ENCODE measurements around the gene ACTN1. TPM values are rescaled to one million over a fixed set of nuclear protein-coding genes. Genes with fewer than 3 reads are reported as not detected.

Gene ACTN1
- total and polyA plus RNA-seq, 2 of the 8 experiments (the other 6 are each of a cell fraction or from before 2014, with no cell fraction given) = 236 to 262 TPM

- no peak overlapping the region for H3K27ac ChIP-seq (ENCODE audit: low read depth, low read length)
- 91% methylated on average over 14 of the region's 14 CpGs; no CpG with 5 or more reads in 1 of the 2 experiments for WGBS, 2 experiments (ENCODE audit: extremely low coverage in 1 of 2, insufficient coverage in 1 of 2, insufficient read length in 1 of 2, insufficient replicate concordance in 2 of 2, low coverage in 1 of 2, low lambda C conversion rate in 2 of 2, missing lambda C conversion rate in 1 of 2)
These were observed 84.0 kb downstream of the ACTN1 start for GRCh38 chr14:68894802-68895703.

More at GRCh38 chr14:68894802-68895703, 84.0 kb downstream of the ACTN1 start:
- Histone ChIP-seq H3K56ac (replicated peaks; ENCODE audit: insufficient read length, low read depth, low read length) (no peak overlapping the region), H2BK20ac (ENCODE audit: low read length) (no peak overlapping the region), H4K5ac (ENCODE audit: insufficient read length, low read depth, low read length) (no peak overlapping the region), H3K79me1 (ENCODE audit: low read depth, low read length) (peaks cover 3% of the 10 kb centered on the region; the same call in 1 of the 2 replicates), H4K20me1 (replicated peaks in 1 of 2; ENCODE audit: control insufficient read depth in 1 of 2, insufficient read depth in 2 of 2, low read length in 2 of 2) (peaks cover 0 to 11% of the 10 kb centered on the region in 2 experiments), H3K9ac (replicated peaks in 1 of 4; ENCODE audit: extremely low read depth in 1 of 4, low read depth in 3 of 4, low read length in 3 of 4) (no peak overlapping the region), H3K4me1 (replicated peaks in 1 of 4; ENCODE audit: control insufficient read depth in 3 of 4, insufficient read depth in 4 of 4, low read length in 3 of 4) (no peaks in the 10 kb centered on the region), H3K4me3 (ENCODE audit: extremely low read depth in 1 of 4, insufficient read depth in 2 of 4, low read depth in 3 of 4, low read length in 4 of 4) (no peak overlapping the region), H4K91ac (replicated peaks; ENCODE audit: insufficient read length, low read length) (no peak overlapping the region), H2AFZ (ENCODE audit: low read length) (no peak overlapping the region), H3K27me3 (replicated peaks in 1 of 4; ENCODE audit: control insufficient read depth in 3 of 4, extremely low read depth in 1 of 4, insufficient read depth in 3 of 4, low read length in 3 of 4) (no peaks in the 10 kb centered on the region), H3K18ac (ENCODE audit: extremely low read depth, low read length) (no peak overlapping the region), H3K14ac (ENCODE audit: insufficient read length) (no peak overlapping the region), H3K79me2 (ENCODE audit: control insufficient read depth in 1 of 2, insufficient read depth in 2 of 2, low read length in 2 of 2) (no peaks in the 10 kb centered on the region), H4K8ac (ENCODE audit: extremely low read depth, insufficient read depth, low read length) (no peak overlapping the region), H2BK12ac (ENCODE audit: low read depth, low read length) (no peak overlapping the region), H3K23me2 (ENCODE audit: low read depth, low read length) (peaks cover 9% of the 10 kb centered on the region; the same call in 1 of the 2 replicates), H3K9me3 (ENCODE audit: insufficient read depth in 2 of 2, low read depth in 1 of 2, low read length in 1 of 2) (no peaks in the 10 kb centered on the region), H3K23ac (ENCODE audit: insufficient read length) (no peak overlapping the region), H2AK5ac (ENCODE audit: low read depth, low read length) (no peak overlapping the region), H2BK120ac (replicated peaks; ENCODE audit: low read depth, low read length) (no peak overlapping the region), H2BK15ac (ENCODE audit: low read length) (no peak overlapping the region), H3K4me2 (ENCODE audit: insufficient read depth in 1 of 2, low read depth in 2 of 2, low read length in 2 of 2) (no peak overlapping the region), H2BK5ac (ENCODE audit: low read depth, low read length) (no peak overlapping the region), H3K4ac (replicated peaks; ENCODE audit: insufficient read length, low read depth, low read length) (no peak overlapping the region), H3K36me3 (ENCODE audit: control insufficient read depth in 2 of 4, insufficient read depth in 4 of 4, low read length in 3 of 4) (peaks cover 26 to 68% (median 49%) of the 10 kb centered on the region in 4 experiments)
- POLR2A ChIA-PET (ENCODE audit: partially characterized antibody) = interaction anchor here (1.3 kb wide), 1 partner anchor 22 kb away, joined by 4 read pairs; no protein-coding TSS in a partner anchor
- DNase-seq (ENCODE audit: low read depth in 1 of 2, low spot score in 2 of 2) (no peak), FAIRE-seq (no peak)
- CTCF ChIA-PET (ENCODE audit: partially characterized antibody) = interaction anchor here (0.7 to 3.9 kb wide), 9 partner anchors 10 to 206 kb away, joined by 3 to 22 read pairs (median 3); no protein-coding TSS in a partner anchor
- TF ChIP-seq CHD1 (IDR thresholded peaks at IDR 0.05; ENCODE audit: low read depth, low read length) = no peak
- TF ChIP-seq RFX5 (IDR thresholded peaks at IDR 0.05; ENCODE audit: borderline replicate concordance, low read depth, low read length) = no peak
- TF ChIP-seq TEAD4 (IDR thresholded peaks at IDR 0.05; ENCODE audit: low read depth, low read length) = no peak
- no peak for TF ChIP-seq PHF8 (conservative IDR thresholded peaks at IDR 0.05; ENCODE audit: low read depth, low read length)

Data from H1 (cell line).